Stimulated activated CD4-positive, alpha-beta T cell treated with anti-CD3 and anti-CD28 coated beads, Interleukin-1b, Interleukin-23, amount 100 ng/mL, for 4 hours (primary cell): ENCODE results near the gene C22orf23.

Experiments
- DNase-seq, 2 donors: peaks; one replicate each; pipeline ENCODE4 v3.0.0-alpha.2; 2020; ENCODE audit warnings: low read depth in 2 of 2

The C22orf23 gene

GRCh38 chr22:37953437-37954179, at the start of gene C22orf23, which contains the start of gene POLR2F:
Gene C22orf23 (minus strand): TSS chr22:37953601. CDS start chr22:37953149, 452 bp downstream.
Gene POLR2F (plus strand): TSS chr22:37953699. CDS start chr22:37953788, 89 bp downstream.
- peak; percentile 95 to 97 for DNase-seq

DNA sequence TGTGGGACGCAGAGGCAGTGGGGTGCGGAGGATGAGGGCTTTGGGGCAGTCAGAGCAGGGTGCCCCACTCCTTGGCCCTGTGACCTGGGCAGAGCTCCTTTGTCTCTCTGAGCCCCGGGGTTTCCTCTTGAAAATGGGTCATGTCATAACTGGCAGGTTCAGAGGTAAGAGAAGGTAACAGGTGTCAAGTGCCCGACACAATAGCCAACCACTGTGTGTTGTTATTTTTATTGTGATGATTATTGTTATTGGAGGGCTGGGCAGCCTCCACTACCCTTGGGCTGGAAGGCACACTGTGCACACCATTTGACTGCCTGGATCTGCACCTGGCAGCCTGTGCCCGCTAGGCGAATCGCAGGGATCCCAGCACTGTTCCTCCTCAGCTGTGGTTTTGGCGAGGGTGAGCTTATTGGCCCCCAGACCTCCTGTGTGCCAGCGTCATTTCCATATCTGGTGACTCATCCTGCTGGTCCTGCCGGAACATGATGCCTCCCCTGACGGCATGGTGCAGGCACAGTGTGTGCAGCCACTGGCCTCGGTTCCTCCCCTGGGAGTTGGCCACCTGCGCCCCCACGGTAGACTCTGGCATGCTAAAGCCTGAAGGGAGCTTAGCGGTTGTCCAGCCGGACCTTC, 46.4 kb upstream of the C22orf23 start:
- DNase-seq = no peak

- no peak for DNase-seq
These were observed 45.8 kb upstream of the C22orf23 start for GRCh38 chr22:37999236-37999635.

- DNase-seq = no peak
These were observed 45.1 kb upstream of the C22orf23 start for GRCh38 chr22:37998543-37998942.

GRCh38 chr22:37996515-37997246, 43.3 kb upstream of the C22orf23 start:
- DNase-seq = no peak

- no peak for DNase-seq
These were observed 42.7 kb upstream of the C22orf23 start for GRCh38 chr22:37996079-37996478.

DNA sequence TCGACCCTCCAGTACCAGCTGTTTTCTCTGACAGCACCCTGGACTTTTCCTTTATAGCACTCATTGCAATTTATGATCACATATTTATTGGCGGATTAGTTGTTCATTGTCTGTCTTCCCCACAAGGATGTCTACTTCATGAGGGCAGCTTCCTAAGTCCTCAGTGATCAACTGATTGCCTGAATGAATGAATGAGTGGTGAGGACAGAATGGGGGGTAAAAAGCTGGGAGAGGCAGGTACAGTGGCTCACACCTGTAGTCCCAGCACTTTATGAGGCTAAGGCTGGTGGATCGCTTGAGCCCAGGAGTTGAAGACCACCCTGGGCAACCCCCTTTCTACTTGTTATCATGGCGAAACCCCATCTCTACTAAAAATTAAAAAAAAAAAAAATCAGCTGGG, 42.1 kb upstream of the C22orf23 start:
- DNase-seq = no peak

DNA sequence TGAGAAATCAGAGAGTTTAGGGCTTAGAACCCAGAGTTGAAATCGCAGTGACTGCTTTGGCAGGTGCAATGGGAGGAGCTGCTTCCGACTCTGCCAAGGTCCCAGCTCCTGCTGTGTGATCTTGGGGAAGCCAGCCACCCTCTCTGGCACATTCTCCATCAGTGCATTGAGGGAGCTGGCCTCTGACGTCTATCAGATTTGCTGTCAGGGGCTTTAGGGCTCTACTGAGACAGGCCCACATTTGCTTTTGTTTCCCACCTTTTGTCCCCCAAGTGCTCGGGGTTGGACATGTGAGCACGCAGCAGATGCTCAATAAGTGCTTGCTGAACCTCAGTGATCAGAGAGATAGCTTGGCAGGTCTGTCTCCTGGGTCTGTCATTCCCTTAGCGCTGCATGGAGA, 41.6 kb upstream of the C22orf23 start:
- DNase-seq = no peak

- DNase-seq = no peak
These were observed 40.6 kb upstream of the C22orf23 start for GRCh38 chr22:37994049-37994448.

- no peak for DNase-seq
These were observed 38.5 kb upstream of the C22orf23 start for GRCh38 chr22:37991731-37992442.

- DNase-seq = no peak
These were observed 37.5 kb upstream of the C22orf23 start for GRCh38 chr22:37990862-37991261.

DNA sequence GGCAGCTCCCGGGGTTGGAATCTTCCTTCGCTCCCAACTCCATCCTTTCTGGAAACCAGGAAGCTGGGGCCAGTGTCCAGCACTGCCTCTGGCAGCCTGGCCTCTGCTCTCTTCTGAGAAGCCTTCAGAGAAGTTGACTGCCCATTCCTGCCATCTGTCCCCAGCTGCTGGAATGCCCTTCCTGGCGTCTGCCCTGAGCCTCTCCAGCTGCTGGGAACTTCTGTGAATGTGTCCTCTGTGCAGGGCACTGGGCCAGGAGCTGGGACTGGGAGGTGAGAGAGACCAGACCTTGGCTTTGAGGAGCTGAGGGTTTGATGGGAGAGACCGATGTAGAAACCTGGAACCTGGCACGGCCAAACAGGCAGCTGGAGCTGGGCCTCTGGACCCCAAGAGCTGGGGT, 36.9 kb upstream of the C22orf23 start:
- DNase-seq = no peak

GRCh38 chr22:37989146-37990045, 36.0 kb upstream of the C22orf23 start:
- no peak for DNase-seq

DNA sequence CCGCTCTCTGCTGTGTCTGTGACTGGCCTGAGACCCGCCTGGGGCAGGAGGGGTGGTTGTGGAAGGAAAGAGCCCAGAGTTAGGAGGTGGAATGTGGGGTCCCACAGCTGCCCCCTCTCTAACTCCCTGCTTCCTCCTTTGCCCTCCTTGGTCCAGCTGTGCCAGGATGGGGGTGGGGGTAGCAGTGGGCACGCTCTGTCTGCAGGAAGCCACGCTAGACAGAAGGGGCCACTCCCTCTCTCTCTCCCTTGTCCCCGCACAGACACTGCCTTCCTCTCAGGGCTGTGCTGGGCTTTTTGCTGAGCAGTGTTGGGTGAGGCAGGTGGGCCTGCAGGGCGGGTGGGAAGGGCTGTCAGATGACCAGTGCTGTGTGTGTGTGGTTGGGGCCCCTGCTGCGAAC, 33.0 kb upstream of the C22orf23 start:
- DNase-seq = no peak

GRCh38 chr22:37985751-37986281, 32.4 kb upstream of the C22orf23 start:
- no peak for DNase-seq

DNA sequence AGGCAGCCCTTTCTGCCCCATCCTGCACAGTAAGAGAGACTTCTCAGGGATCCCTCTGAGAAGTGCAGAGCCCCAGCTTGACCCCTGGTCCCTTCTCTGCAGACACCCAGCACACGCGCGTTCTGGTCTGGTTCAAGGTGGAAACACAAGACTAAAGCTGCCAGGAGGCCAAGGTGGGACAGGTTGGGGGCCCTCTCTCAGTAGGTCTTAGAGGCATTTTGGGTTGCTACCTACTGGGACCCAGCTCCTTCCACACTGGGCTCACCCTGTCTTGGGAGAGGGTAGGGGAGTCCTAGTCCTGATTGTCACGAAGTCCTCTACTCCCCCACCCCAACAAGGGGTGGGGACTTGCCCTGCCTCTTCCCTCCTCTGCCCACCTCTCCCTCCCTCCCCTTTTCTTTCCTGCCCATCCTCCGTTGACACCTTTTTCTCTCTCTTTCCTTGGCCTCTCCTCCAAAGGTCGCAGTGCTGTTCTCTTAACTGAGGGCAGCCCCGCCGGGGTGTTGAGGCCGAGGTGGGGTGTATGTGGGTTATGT, 31.7 kb upstream of the C22orf23 start:
- DNase-seq = no peak

- no peak for DNase-seq
These were observed 30.7 kb upstream of the C22orf23 start, which contains the start of gene SOX10 for GRCh38 chr22:37983860-37984791. Gene SOX10 (minus strand): TSS chr22:37984555. CDS start chr22:37983784, 771 bp downstream.

DNA sequence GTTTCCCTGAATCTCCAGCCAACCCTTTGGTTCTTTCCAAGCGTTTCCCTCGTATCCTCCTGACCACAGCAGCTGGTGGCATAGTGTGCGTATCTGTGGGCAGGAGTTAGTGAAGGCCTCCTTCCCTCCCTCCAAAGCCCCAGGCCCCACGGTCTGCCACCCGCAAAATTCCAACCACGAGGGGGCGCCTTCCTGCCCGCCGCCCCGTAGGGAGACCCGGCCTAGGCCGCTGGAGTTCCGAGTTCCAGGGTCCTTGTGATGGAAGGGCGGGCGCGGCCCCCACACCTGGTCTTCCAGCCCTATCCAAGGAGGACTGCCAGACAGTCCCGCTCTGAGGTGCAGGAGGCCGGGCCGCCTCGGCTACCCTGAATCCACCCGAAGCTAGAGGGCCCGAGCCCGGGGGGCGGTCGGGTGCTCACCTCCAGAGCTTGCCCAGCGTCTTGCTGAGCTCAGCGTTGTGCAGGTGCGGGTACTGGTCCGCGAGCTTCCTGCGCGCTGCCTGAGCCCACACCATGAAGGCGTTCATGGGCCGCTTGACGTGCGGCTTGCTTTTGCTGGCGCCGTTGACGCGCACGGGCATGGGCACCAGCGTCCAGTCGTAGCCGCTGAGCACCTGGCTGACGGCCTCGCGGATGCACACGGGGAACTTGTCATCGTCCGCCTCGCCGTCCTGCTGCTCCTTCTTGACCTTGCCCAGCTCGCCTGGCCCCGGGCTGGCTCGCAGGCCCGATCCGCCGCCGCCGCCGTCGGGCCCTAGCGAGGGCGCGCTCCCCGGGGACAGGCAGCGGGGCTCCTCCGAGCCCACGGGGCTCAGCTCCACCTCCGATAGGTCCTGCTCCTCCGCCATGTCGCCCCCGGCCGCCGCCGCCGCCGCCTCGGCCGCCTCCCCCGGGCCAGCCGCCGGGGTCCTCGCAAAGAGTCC, 29.8 kb upstream of the C22orf23 start:
- DNase-seq = no peak
